Measurements from ENCODE around the gene RAB11B. TPM values are rescaled to one million over a fixed set of nuclear protein-coding genes. Genes with fewer than 3 reads are reported as not detected.

The RAB11B gene
- total RNA-seq, 1 experiment from 2014 or later: 67.2 TPM

GRCh38 chr19:8401981-8402411 is 11.8 kb downstream of the RAB11B start:
- Mint-ChIP-seq H3K9me3 (ENCODE audit: unreplicated experiment) (no peaks in the 10 kb centered on the region), H3K36me3 (ENCODE audit: insufficient read depth, unreplicated experiment) (peaks cover 23% of the 10 kb centered on the region), H3K4me1 (ENCODE audit: insufficient read depth, unreplicated experiment) (peaks cover 6% of the 10 kb centered on the region), H3K27ac (ENCODE audit: low read depth, unreplicated experiment) (no peak overlapping the region), H3K27me3 (ENCODE audit: insufficient read depth, unreplicated experiment) (no peaks in the 10 kb centered on the region), H3K4me3 (ENCODE audit: unreplicated experiment) (no peak overlapping the region)
- no TSS peak for BruUV-seq (replicated peaks)
- ChIA-PET CTCF (interaction anchor here (2.2 kb wide), 1 partner anchor 48 kb away, joined by 11 read pairs; no protein-coding TSS in a partner anchor), POLR2A (no interaction called here)
- intact Hi-C loops (cut with micrococcal nuclease): no loop called here
- TF ChIP-seq CTCF (IDR thresholded peaks at IDR 0.05; ENCODE audit: unreplicated experiment): no peak
- no peak for DNase-seq (ENCODE audit: unreplicated experiment)

GRCh38 chr19:8403098-8403819 is 13.1 kb downstream of the RAB11B start:
- H3K4me3 Mint-ChIP-seq (ENCODE audit: unreplicated experiment): no peak overlapping the region
- CTCF ChIA-PET: no interaction called here
- no peak for DNase-seq (ENCODE audit: unreplicated experiment)
- POLR2A ChIA-PET: no interaction called here
- no peaks in the 10 kb centered on the region for H3K27me3 Mint-ChIP-seq (ENCODE audit: insufficient read depth, unreplicated experiment)
- no peaks in the 10 kb centered on the region for H3K9me3 Mint-ChIP-seq (ENCODE audit: unreplicated experiment)
- BruUV-seq (replicated peaks): no TSS peak
- H3K4me1 Mint-ChIP-seq (ENCODE audit: insufficient read depth, unreplicated experiment): peaks cover 5% of the 10 kb centered on the region
- peaks cover 26% of the 10 kb centered on the region for H3K36me3 Mint-ChIP-seq (ENCODE audit: insufficient read depth, unreplicated experiment)
- no peak overlapping the region for H3K27ac Mint-ChIP-seq (ENCODE audit: low read depth, unreplicated experiment)
- intact Hi-C loops (cut with micrococcal nuclease): no loop called here
- TF ChIP-seq CTCF (IDR thresholded peaks at IDR 0.05; ENCODE audit: unreplicated experiment): no peak

GRCh38 chr19:8403820-8404109 is 13.6 kb downstream of the RAB11B start:
- CTCF ChIA-PET: no interaction called here
- intact Hi-C loops (cut with micrococcal nuclease): no loop called here
- no peaks in the 10 kb centered on the region for H3K27me3 Mint-ChIP-seq (ENCODE audit: insufficient read depth, unreplicated experiment)

More at GRCh38 chr19:8403820-8404109, 13.6 kb downstream of the RAB11B start:
- no peaks in the 10 kb centered on the region for H3K9me3 Mint-ChIP-seq (ENCODE audit: unreplicated experiment)
- H3K4me3 Mint-ChIP-seq (ENCODE audit: unreplicated experiment): no peak overlapping the region
- POLR2A ChIA-PET: no interaction called here
- no peak overlapping the region for H3K27ac Mint-ChIP-seq (ENCODE audit: low read depth, unreplicated experiment)
- DNase-seq (ENCODE audit: unreplicated experiment): no peak
- peaks cover 5% of the 10 kb centered on the region for H3K4me1 Mint-ChIP-seq (ENCODE audit: insufficient read depth, unreplicated experiment)
- H3K36me3 Mint-ChIP-seq (ENCODE audit: insufficient read depth, unreplicated experiment): peaks cover 26% of the 10 kb centered on the region
- TSS peak; percentile 51 for BruUV-seq (replicated peaks)
- no peak for TF ChIP-seq CTCF (IDR thresholded peaks at IDR 0.05; ENCODE audit: unreplicated experiment)

Data from MCF 10A (cell line).